ENCODE data around the gene FAM20B. TPM values are rescaled to one million over a fixed set of nuclear protein-coding genes. Genes with fewer than 3 reads are reported as not detected.

FAM20B gene
- total and polyA plus RNA-seq, 2 of the 8 experiments (the other 6 are each of a cell fraction or from before 2014, with no cell fraction given) = 8.3 to 36.6 TPM

DNA sequence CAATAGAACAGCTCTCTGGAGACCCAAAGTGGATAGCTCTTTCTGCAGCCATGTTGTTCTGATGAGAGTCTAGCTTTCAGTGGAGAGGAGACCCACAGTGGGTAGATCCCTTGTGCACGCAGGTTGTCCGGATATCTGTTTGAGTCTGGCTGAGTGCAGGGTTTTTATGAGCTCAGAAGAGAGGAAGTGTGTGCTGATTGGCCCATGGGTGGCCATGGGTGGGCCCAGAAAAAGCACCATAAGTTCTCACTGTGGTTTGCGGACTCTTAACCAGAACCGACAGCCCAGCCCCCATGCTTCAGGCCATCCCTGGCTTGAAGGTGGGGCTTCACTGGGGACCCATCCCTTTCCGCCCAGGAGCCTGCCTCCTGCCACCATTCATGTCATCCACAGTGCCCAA is 17.0 kb downstream of the FAM20B start:
- Histone ChIP-seq H3K4me2 (ENCODE audit: insufficient read depth in 1 of 2, low read depth in 2 of 2, low read length in 2 of 2) (no peak overlapping the region), H3K79me1 (ENCODE audit: low read depth, low read length) (no peaks in the 10 kb centered on the region; the same call in 1 of the 2 replicates), H3K79me2 (ENCODE audit: control insufficient read depth in 1 of 2, insufficient read depth in 2 of 2, low read length in 2 of 2) (peaks cover 0 to 30% of the 10 kb centered on the region in 2 experiments; a peak in 2 of 4 replicates), H2AK5ac (ENCODE audit: low read depth, low read length) (no peak overlapping the region), H2BK15ac (ENCODE audit: low read length) (no peak overlapping the region), H3K23ac (ENCODE audit: insufficient read length) (no peak overlapping the region), H3K18ac (ENCODE audit: extremely low read depth, low read length) (no peak overlapping the region), H3K27ac (ENCODE audit: low read depth, low read length) (no peak overlapping the region), H2BK20ac (ENCODE audit: low read length) (no peak overlapping the region), H3K23me2 (ENCODE audit: low read depth, low read length) (no peaks in the 10 kb centered on the region), H4K20me1 (replicated peaks in 1 of 2; ENCODE audit: control insufficient read depth in 1 of 2, insufficient read depth in 2 of 2, low read length in 2 of 2) (peaks cover 0 to 2% of the 10 kb centered on the region in 2 experiments), H3K56ac (replicated peaks; ENCODE audit: insufficient read length, low read depth, low read length) (no peak overlapping the region), H4K5ac (ENCODE audit: insufficient read length, low read depth, low read length) (no peak overlapping the region), H3K4me1 (replicated peaks in 1 of 4; ENCODE audit: control insufficient read depth in 3 of 4, insufficient read depth in 4 of 4, low read length in 3 of 4) (peaks cover 0 to 2% (median under 1%) of the 10 kb centered on the region in 4 experiments; a peak in 2 of 7 replicates), H3K14ac (ENCODE audit: insufficient read length) (no peak overlapping the region), H3K4me3 (ENCODE audit: extremely low read depth in 1 of 4, insufficient read depth in 2 of 4, low read depth in 3 of 4, low read length in 4 of 4) (no peak overlapping the region), H2BK120ac (replicated peaks; ENCODE audit: low read depth, low read length) (no peak overlapping the region), H2BK12ac (ENCODE audit: low read depth, low read length) (no peak overlapping the region), H3K36me3 (ENCODE audit: control insufficient read depth in 2 of 4, insufficient read depth in 4 of 4, low read length in 3 of 4) (no peaks in the 10 kb centered on the region), H3K9ac (replicated peaks in 1 of 4; ENCODE audit: extremely low read depth in 1 of 4, low read depth in 3 of 4, low read length in 3 of 4) (no peak overlapping the region), H2AFZ (ENCODE audit: low read length) (no peak overlapping the region), H3K27me3 (replicated peaks in 1 of 4; ENCODE audit: control insufficient read depth in 3 of 4, extremely low read depth in 1 of 4, insufficient read depth in 3 of 4, low read length in 3 of 4) (no peaks in the 10 kb centered on the region), H3K9me3 (ENCODE audit: insufficient read depth in 2 of 2, low read depth in 1 of 2, low read length in 1 of 2) (peaks cover 2 to 20% of the 10 kb centered on the region in 2 experiments; a peak in 1 of 4 replicates), H4K8ac (ENCODE audit: extremely low read depth, insufficient read depth, low read length) (no peak overlapping the region), H3K4ac (replicated peaks; ENCODE audit: insufficient read length, low read depth, low read length) (no peak overlapping the region), H2BK5ac (ENCODE audit: low read depth, low read length) (peak overlapping the region; percentile 52; the same call in 1 of the 2 replicates), H4K91ac (replicated peaks; ENCODE audit: insufficient read length, low read length) (no peak overlapping the region)
- POLR2A ChIA-PET (ENCODE audit: partially characterized antibody) = interaction anchor here (0.8 to 2.2 kb wide), 3 partner anchors 14 to 24 kb away, joined by 3 to 7 read pairs (median 4); no protein-coding TSS in a partner anchor
- CTCF ChIA-PET (ENCODE audit: partially characterized antibody) = interaction anchor here (0.8 to 1.4 kb wide), 3 partner anchors 40 to 511 kb away, joined by 3 to 8 read pairs (median 3); no protein-coding TSS in a partner anchor
- 89% methylated on average over 4 of the region's 5 CpGs; no CpG with 5 or more reads in 1 of the 2 experiments for WGBS, 2 experiments (ENCODE audit: extremely low coverage in 1 of 2, insufficient coverage in 1 of 2, insufficient read length in 1 of 2, insufficient replicate concordance in 2 of 2, low coverage in 1 of 2, low lambda C conversion rate in 2 of 2, missing lambda C conversion rate in 1 of 2)
- DNase-seq (ENCODE audit: low read depth in 1 of 2, low spot score in 2 of 2) = no peak
- no peak for FAIRE-seq
- TF ChIP-seq HDAC2 (IDR thresholded peaks at IDR 0.05; ENCODE audit: borderline replicate concordance in 1 of 2, low read depth in 2 of 2, low read length in 2 of 2) (no peak), SIRT6 (IDR thresholded peaks at IDR 0.05; ENCODE audit: low read length) (no peak), FOSL1 (IDR thresholded peaks at IDR 0.05; ENCODE audit: insufficient read depth, low read depth, low read length) (no peak), KDM4A (IDR thresholded peaks at IDR 0.05; ENCODE audit: low read depth, low read length, severe bottlenecking) (no peak), GTF2F1 (IDR thresholded peaks at IDR 0.05; ENCODE audit: borderline replicate concordance, low read depth, low read length) (no peak), RBBP5 (IDR thresholded peaks at IDR 0.05; ENCODE audit: borderline replicate concordance, low read depth, low read length) (no peak), ZNF274 (IDR thresholded peaks at IDR 0.05; ENCODE audit: borderline replicate concordance, extremely low read depth, low read length) (no peak), SAP30 (IDR thresholded peaks at IDR 0.05; ENCODE audit: insufficient read depth, insufficient replicate concordance, low read length) (no peak), BRCA1 (IDR thresholded peaks at IDR 0.05; ENCODE audit: low read depth, low read length) (no peak), YY1 (IDR thresholded peaks at IDR 0.05; ENCODE audit: low read depth, low read length) (no peak), EP300 (IDR thresholded peaks at IDR 0.05; ENCODE audit: borderline replicate concordance in 1 of 2, low read depth in 2 of 2, low read length in 2 of 2) (no peak), CEBPB (IDR thresholded peaks at IDR 0.05; ENCODE audit: low read depth, low read length) (no peak), SP4 (IDR thresholded peaks at IDR 0.05; ENCODE audit: low read length) (no peak), CBX5 (IDR thresholded peaks at IDR 0.05; ENCODE audit: low read depth, low read length) (no peak)
